ENCODE data around the gene ZNF19. TPM values are rescaled to one million over a fixed set of nuclear protein-coding genes. Genes with fewer than 3 reads are reported as not detected.

The ZNF19 gene
- total and polyA plus RNA-seq, 2 donors (not counting 3 experiments of a cell fraction or from before 2014, with no cell fraction given): 0.98 to 2.6 TPM

- POLR2A ChIA-PET: no interaction called here
- no TSS peak for BruUV-seq (replicated peaks)
- no peaks in the 10 kb centered on the region for H3K79me2 ChIP-seq (ENCODE audit: control insufficient read depth, insufficient read depth, low read length)
- dilution Hi-C loops (cut with MboI; ENCODE audit: extremely low pct_ligation_motif_present, low sequenced_read_pairs): no loop called here
- intact Hi-C loops (cut with micrococcal nuclease): no loop called here
- H3K9me3 ChIP-seq (replicated peaks; ENCODE audit: control insufficient read depth, insufficient read depth, low read length): peaks cover 17% of the 10 kb centered on the region
- H3K9ac ChIP-seq (replicated peaks; ENCODE audit: extremely low read depth, insufficient read depth, low read length): no peak overlapping the region
- CTCF ChIA-PET: no interaction called here
- H3K27me3 ChIP-seq (ENCODE audit: control insufficient read depth in 2 of 2, insufficient read depth in 2 of 2, low read length in 2 of 2): no peaks in the 10 kb centered on the region
- H3K4me1 ChIP-seq (ENCODE audit: control insufficient read depth, extremely low read depth, insufficient read depth, low read length): no peaks in the 10 kb centered on the region
- no peak overlapping the region for H3K4me3 ChIP-seq (replicated peaks in 1 of 3; ENCODE audit: insufficient read depth in 1 of 3, low read depth in 1 of 3, low read length in 3 of 3)
- peaks cover 6 to 8% of the 10 kb centered on the region in 2 experiments for H3K36me3 ChIP-seq (ENCODE audit: control insufficient read depth in 2 of 2, extremely low read depth in 1 of 2, insufficient read depth in 2 of 2, low read length in 2 of 2)
- FAIRE-seq: no peak
- no peak for TF ChIP-seq GATA2 (IDR thresholded peaks at IDR 0.05; ENCODE audit: insufficient read depth, insufficient read length, low read depth, low read length)
- no peak for TF ChIP-seq CTCF (IDR thresholded peaks at IDR 0.05; ENCODE audit: extremely low read depth in 1 of 2, insufficient read depth in 1 of 2, low read depth in 1 of 2, low read length in 2 of 2)
- TF ChIP-seq POLR2AphosphoS5 (IDR thresholded peaks at IDR 0.05; ENCODE audit: insufficient read depth, low read depth, low read length): no peak
- TF ChIP-seq POLR2A (IDR thresholded peaks at IDR 0.05; ENCODE audit: low read depth, low read length): no peak
- TF ChIP-seq MAX (IDR thresholded peaks at IDR 0.05; ENCODE audit: insufficient read depth, insufficient read length): no peak
- no peak for TF ChIP-seq JUN (IDR thresholded peaks at IDR 0.05; ENCODE audit: borderline replicate concordance, insufficient read depth, insufficient read length, low read depth)
- H4K20me1 ChIP-seq (replicated peaks; ENCODE audit: control insufficient read depth, extremely low read depth, insufficient read depth, low read length): no peaks in the 10 kb centered on the region
- no peak overlapping the region for H3K27ac ChIP-seq (ENCODE audit: insufficient read depth, low read depth, low read length)
- no peaks in the 10 kb centered on the region for H3K9me1 ChIP-seq (replicated peaks; ENCODE audit: control insufficient read depth, extremely low read depth, insufficient read depth, low read length)
- no peak overlapping the region for H2AFZ ChIP-seq (ENCODE audit: low read depth, low read length)
- no peak overlapping the region for H3K4me2 ChIP-seq (ENCODE audit: insufficient read depth, low read length)
- DNase-seq (ENCODE audit: low read depth, low spot score): no peak
Measured at GRCh38 chr16:71448274-71448866, 40.8 kb downstream of the ZNF19 start.

Data from endothelial cell of umbilical vein (primary cell).